Measurements from ENCODE around the gene ZNF576. TPM values are rescaled to one million over a fixed set of nuclear protein-coding genes. Genes with fewer than 3 reads are reported as not detected.

Gene ZNF576
- total RNA-seq, 4 donors from 2014 or later: 9.2 to 20.8 (median 13.7) TPM

GRCh38 chr19:43612374-43612773, 16.0 kb downstream of the ZNF576 start:
- WGBS: 95% methylated on average over 12 of the region's 12 CpGs

GRCh38 chr19:43616306-43616705, 19.9 kb downstream of the ZNF576 start:
- TF ChIP-seq POLR2AphosphoS5 (IDR thresholded peaks at IDR 0.05) (no peak), CTCF (IDR thresholded peaks at IDR 0.05) (no peak), EP300 (IDR thresholded peaks at IDR 0.05) (no peak), POLR2A (IDR thresholded peaks at IDR 0.05) (no peak)
- WGBS: 88% methylated on average over 1 of the region's 1 CpG

More at GRCh38 chr19:43612374-43612773, 16.0 kb downstream of the ZNF576 start:
- TF ChIP-seq POLR2A (IDR thresholded peaks at IDR 0.05) (no peak), POLR2AphosphoS5 (IDR thresholded peaks at IDR 0.05) (no peak), EP300 (IDR thresholded peaks at IDR 0.05) (no peak), CTCF (IDR thresholded peaks at IDR 0.05) (no peak)
- Histone ChIP-seq H3K36me3 (peaks cover 39% of the 10 kb centered on the region), H3K4me3 (no peak overlapping the region), H3K27me3 (no peaks in the 10 kb centered on the region), H3K4me1 (peaks cover under 1% of the 10 kb centered on the region), H3K27ac (no peak overlapping the region), H3K9me3 (no peaks in the 10 kb centered on the region)
- no peak for DNase-seq (ENCODE audit: low spot score in 2 of 2)

GRCh38 chr19:43616954-43617353, 20.6 kb downstream of the ZNF576 start:
- WGBS: 85% methylated on average over 6 of the region's 6 CpGs
- TF ChIP-seq CTCF (IDR thresholded peaks at IDR 0.05) (no peak), EP300 (IDR thresholded peaks at IDR 0.05) (no peak), POLR2A (IDR thresholded peaks at IDR 0.05) (no peak), POLR2AphosphoS5 (IDR thresholded peaks at IDR 0.05) (no peak)
- no peak overlapping the region for H3K4me3 ChIP-seq
- H3K27ac ChIP-seq: no peak overlapping the region
- no peak for DNase-seq (ENCODE audit: low spot score in 2 of 2)
- H3K36me3 ChIP-seq: peaks cover 19% of the 10 kb centered on the region
- H3K27me3 ChIP-seq: no peaks in the 10 kb centered on the region
- H3K4me1 ChIP-seq: peaks cover 17% of the 10 kb centered on the region
- H3K9me3 ChIP-seq: no peaks in the 10 kb centered on the region

More at GRCh38 chr19:43616306-43616705, 19.9 kb downstream of the ZNF576 start:
- Histone ChIP-seq H3K9me3 (no peaks in the 10 kb centered on the region), H3K27ac (no peak overlapping the region), H3K36me3 (peaks cover 25% of the 10 kb centered on the region), H3K4me3 (no peak overlapping the region), H3K4me1 (peaks cover 17% of the 10 kb centered on the region), H3K27me3 (no peaks in the 10 kb centered on the region)
- no peak for DNase-seq (ENCODE audit: low spot score in 2 of 2)

GRCh38 chr19:43618921-43619261, 22.5 kb downstream of the ZNF576 start:
- H3K4me3 ChIP-seq: peak overlapping the region; percentile 54
- H3K27me3 ChIP-seq: no peaks in the 10 kb centered on the region
- H3K4me1 ChIP-seq: peaks cover 17% of the 10 kb centered on the region
- TF ChIP-seq EP300 (IDR thresholded peaks at IDR 0.05): no peak
- no peak for TF ChIP-seq CTCF (IDR thresholded peaks at IDR 0.05)
- no peak for TF ChIP-seq POLR2A (IDR thresholded peaks at IDR 0.05)
- no peak for TF ChIP-seq POLR2AphosphoS5 (IDR thresholded peaks at IDR 0.05)
- no peaks in the 10 kb centered on the region for H3K9me3 ChIP-seq
- no peak for DNase-seq (ENCODE audit: low spot score in 2 of 2)
- peak overlapping the region; percentile 88 for H3K27ac ChIP-seq
- peaks cover 2% of the 10 kb centered on the region for H3K36me3 ChIP-seq
- WGBS: under 1% methylated on average over 11 of the region's 14 CpGs

- no peaks in the 10 kb centered on the region for H3K36me3 ChIP-seq
- H3K4me3 ChIP-seq: peak within 1 kb of the TSS; percentile 54
- H3K4me1 ChIP-seq: peaks cover 19% of the 10 kb centered on the region
- WGBS: 0% methylated on average over 27 of the region's 81 CpGs
- no peaks in the 10 kb centered on the region for H3K27me3 ChIP-seq
- DNase-seq (ENCODE audit: low spot score in 2 of 2): peak; percentile 88 to 90
- peak within 1 kb of the TSS; percentile 88 for H3K27ac ChIP-seq
- no peaks in the 10 kb centered on the region for H3K9me3 ChIP-seq
- TF ChIP-seq CTCF (IDR thresholded peaks at IDR 0.05) (no peak), POLR2A (IDR thresholded peaks at IDR 0.05) (peak in 1 of 2 donors; percentile 50), EP300 (IDR thresholded peaks at IDR 0.05) (no peak), POLR2AphosphoS5 (IDR thresholded peaks at IDR 0.05) (peak in 1 of 3 donors; percentile 41)
Measured at GRCh38 chr19:43619262-43620060, 23.1 kb downstream of the ZNF576 start, which contains the start of gene ZNF428. Gene ZNF428, minus strand, starts transcription at chr19:43619629. Its CDS starts 5,325 bp downstream, at chr19:43614304.

Measured in suprapubic skin (tissue), 4 donors.